NCI-H345 treated with DMSO at 0.1 percent for 48 hours (cell line): ENCODE results near the gene CTPS2.
"Not testable (repeated sequence)": the region's sequence is repeated elsewhere in the genome, so short reads cannot be mapped to it uniquely, and the experiment has no call there.

ENCODE experiments used
- DNase-seq: peaks from one replicate; lab custom pipeline; 2025; ENCODE audit not compliant: unreplicated experiment; lab: John Stamatoyannopoulos, UW

The CTPS2 gene, protein sequence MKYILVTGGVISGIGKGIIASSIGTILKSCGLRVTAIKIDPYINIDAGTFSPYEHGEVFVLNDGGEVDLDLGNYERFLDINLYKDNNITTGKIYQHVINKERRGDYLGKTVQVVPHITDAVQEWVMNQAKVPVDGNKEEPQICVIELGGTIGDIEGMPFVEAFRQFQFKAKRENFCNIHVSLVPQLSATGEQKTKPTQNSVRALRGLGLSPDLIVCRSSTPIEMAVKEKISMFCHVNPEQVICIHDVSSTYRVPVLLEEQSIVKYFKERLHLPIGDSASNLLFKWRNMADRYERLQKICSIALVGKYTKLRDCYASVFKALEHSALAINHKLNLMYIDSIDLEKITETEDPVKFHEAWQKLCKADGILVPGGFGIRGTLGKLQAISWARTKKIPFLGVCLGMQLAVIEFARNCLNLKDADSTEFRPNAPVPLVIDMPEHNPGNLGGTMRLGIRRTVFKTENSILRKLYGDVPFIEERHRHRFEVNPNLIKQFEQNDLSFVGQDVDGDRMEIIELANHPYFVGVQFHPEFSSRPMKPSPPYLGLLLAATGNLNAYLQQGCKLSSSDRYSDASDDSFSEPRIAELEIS

DNA sequence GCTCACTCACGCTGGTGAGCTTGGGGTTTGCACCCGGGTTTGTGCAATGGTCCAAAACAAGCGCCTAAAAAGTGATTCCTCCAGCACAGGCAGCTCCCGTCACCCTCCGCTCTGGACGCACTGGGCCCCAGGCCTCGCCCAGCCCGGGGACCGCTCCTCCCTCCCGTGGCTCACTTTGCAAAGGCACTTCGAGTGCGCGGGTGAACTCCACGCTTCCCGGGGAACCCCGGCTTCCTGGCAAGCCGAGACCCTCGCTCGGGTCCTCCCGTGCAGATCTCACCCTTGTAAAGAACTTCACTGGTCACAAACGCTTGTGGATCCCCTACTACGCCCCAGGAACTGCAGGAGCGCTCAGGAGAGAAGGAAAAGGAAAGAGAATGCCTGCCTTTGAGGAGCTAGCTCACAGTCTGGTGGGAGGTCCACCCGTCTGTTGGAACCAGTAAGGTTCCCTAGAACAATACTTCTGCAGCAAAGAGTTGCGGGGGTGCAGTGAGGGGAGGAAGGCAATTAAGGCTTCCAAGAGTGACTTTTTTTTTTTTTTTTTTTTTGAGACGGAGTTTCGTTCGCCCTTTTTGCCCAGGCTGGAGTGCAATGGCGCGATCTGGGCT, at the start of gene CTPS2:
Gene CTPS2, minus strand, starts transcription at position 122 of the 608 bp plus-strand sequence. CDS start 9,767 bp downstream, outside the sequence.
- peak; percentile 12 for DNase-seq

DNA sequence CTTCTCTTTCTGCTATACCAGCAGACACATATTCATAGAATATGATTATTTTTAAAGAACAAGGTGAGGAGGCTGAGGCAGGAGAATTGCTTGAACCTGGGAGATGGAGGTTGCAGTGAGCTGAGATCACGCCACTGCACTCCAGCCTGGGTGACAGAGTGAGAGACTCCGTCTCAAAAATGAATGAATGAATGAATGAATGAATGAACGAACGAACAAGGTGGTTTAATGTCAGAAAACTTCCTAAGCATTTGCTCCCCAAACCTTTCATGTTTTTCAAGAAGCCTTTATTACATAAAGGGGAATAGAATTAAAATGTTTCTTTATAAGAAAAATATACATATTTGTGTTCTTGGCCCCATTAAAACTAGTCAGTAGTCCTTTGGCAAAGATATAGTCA, 49.0 kb upstream of the CTPS2 start:
- DNase-seq = not testable (repeated sequence)

DNA sequence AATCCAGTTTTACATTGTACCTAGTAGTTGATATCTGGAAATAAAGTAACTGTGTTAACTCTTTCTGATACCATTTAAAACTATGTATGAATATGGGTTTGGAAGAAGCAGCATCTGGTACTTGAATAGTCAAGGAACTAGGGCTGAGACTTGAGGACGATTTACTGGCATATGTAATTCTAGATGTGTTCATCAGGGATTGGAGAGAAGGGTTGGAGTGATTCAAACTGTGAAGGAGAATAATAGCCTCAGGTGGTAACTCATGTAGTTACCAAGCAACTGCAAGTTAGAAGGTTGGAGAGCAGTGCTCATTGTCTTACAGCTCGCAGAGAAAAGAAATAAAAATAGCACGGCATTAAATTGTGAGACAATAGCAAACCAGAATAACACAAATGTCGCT, 44.3 kb upstream of the CTPS2 start:
- DNase-seq = peak; percentile 77

DNA sequence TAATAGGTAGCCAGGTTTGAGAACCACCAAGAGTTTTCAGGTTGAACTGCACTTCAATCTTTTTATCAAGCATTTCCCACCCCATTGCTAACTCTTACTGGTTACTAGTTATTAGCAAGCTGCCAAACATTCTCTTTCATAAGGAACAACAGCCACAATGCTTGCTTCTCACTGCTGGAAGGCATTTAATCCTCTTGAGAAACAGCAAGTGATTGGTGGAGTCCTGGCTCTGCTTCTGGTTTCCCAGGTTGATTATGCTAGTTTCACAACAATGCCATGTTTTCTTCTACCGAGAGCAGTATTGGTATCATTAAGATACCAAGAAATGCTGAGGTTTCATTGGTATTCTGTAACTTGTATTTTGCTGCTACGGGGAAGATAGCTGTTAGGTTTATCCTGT, 41.5 kb upstream of the CTPS2 start:
- no peak for DNase-seq

DNA sequence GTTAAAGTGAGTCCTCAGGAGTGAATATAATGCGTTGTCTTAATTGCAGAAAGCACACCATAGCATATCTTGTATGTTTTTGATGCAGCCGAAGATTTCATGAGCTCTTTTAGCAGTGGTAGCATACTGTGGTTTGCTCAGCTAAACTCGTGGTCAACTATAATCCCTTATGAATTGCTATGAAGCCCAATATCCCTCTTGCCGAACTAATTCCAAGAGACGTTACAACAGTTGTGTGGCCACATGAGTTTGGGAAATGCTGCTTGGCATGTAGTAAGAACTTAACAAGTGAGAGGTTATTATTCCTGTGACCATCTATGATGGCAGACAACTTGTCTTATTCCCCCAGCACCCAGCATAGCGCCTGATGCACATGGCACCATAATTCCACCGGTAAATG, 37.7 kb upstream of the CTPS2 start:
- DNase-seq = no peak

DNA sequence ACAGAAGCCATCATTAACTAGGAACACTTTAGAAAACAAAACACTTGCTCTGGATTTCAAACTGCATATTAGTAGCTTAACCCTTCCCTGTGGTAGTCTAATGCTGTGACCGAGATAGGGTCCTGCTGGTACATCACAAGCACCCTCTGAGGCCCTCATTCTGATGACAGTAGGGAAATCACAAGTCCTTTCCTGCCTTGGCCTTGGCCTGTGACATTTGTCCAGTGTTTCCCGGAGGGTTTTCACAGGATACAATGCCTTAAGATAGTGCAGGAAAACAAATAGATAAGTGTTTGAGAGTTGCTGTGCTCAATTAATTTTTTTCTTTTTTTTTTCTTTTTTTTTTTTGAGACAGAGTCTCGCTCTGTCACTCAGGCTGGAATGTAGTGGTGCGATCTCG, 36.0 kb upstream of the CTPS2 start:
- DNase-seq = no peak

DNA sequence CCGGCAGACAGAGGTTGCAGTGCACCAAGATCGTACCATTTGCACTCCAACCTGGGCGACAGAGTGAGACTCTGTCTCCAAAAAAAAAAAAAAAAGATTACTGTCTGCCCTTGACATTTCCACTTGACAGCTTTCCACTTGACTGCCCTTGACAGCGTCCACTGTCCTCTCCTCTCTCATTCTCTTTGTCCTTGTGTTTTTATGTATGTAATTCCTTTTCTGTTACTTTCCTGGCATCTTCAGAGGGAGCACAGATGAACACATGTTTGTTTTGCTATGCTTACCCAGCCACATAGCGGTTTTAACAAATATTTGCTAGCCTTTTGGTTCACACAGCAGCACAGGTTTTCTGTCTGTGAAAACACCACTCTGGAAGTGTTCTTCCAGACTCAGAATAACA, 33.2 kb upstream of the CTPS2 start:
- no peak for DNase-seq

DNA sequence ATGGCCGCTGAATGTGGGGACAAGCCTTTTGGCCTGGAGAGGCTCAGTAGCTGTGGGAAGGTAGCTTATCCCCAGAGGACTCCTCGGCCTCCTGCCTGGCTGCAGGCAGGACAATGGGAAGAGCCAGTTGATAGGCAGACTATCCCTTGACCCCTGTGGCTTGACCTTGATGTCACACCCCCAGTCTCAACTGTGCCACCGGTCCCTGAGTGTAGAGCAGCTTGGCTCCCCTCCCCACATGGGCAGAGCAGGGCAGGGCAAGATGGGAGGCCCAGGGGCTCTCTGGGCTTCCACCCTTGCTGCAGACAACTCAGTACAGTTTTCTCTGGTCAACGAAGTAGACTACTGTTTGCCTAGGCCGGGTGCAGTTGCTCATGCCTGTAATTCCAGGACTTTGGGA, 32.6 kb upstream of the CTPS2 start:
- DNase-seq = no peak

DNA sequence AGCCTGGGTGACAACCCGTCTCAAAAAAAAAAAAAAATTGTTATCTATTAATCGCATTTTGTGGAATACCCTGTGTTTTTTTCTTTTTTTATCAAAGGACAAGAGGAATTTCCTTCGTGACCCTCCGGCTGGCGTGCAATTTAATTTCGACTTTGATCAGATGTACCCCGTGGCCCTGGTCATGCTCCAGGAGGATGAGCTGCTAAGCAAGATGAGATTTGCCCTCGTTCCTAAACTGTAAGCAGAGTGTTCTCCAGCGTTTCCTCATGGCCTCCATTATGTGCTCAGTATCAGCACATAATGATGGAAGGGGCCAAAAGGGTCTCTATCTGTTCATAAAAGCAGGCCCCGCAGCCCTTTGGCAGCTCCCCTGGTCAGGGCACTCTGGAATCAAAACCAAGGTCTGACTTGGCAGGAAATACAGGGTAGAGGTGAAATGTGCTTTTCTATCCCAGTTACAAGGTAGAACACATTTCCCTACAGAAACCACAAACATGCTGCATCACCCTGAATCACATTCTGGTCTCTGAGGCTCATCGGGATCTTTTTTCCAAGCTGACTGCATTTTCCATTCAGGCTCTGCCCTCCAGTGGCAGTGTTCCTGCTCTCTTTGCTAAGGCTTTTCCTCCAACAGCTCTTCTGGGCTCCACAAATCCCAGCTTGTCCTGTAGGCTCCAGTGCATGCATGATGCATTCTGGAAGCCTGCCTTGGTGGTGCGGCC, 31.3 kb upstream of the CTPS2 start:
- DNase-seq = no peak

DNA sequence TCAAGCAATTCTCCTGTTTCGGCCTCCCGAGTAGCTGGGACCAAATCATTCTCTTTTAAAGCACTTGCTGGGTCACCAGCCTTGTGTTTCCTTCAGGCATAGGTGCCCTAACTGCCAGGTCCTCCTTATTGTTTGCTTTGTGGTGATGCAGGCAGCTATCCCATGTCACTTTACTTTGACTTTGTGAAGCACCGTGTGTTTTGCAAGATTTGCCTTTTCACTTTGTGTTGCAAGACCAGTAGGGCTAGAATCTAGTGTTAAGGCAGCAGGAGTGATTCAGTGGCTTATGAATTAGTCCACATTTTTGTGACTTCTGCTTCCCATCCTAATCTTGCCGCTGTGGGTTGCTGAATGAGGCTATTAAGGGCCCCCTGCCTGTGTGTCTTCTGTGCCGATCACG, 27.1 kb upstream of the CTPS2 start:
- no peak for DNase-seq

DNA sequence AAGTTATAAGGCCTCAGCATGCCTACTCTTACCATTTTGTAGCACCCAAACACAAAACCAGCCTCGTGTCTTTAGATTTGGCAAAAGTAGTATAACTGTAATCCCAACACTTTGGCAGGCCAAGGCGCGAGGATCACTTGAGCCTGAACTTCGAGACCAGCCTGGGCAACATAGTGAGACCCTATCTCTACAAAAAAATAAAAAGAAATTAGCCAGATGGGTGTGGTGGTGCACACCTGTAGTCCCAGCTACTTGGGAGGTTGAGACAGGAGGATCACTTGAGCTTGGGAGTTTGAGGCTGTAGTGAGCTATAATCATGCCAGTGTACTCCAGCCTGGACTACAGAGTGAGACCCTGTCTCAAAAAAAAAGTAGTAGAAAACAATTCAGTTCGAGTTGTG, 24.6 kb upstream of the CTPS2 start:
- no peak for DNase-seq

DNA sequence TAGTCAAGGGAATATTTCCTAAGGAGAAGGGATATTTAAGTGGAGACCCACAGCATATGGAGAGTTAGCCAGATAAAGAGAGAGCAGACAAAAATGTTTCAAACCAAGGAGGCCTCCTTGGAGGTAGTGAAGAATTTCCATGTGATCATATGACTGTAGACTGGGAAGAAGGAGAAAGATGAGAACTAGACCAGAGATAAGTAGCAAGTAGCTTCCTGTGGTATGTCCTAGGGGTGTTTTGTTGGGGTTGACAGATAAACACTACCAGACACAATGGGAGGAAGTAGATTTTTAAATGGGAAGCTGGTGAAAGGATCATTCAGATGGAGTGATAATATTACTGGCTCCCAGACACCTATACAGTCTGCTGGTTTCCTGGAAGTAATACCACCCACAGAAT, 20.5 kb upstream of the CTPS2 start:
- DNase-seq = no peak

DNA sequence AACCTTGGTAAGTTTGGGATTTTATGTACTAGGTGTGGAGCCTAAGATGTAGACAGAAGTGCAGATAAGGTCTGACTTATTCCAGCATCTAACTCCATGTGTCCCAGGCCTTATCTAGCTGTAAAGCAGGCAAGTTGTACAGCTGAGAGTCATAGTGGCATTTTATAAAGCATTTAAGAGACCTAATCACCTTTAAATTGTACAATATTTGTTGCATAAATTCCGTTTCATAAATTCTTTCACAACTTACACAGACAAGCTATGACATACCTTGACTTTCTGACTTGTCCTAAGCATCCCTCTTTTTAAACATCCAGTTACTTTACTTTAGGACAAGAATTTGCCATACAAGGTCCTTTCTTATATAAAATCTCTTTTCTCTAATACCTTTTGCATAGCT, 18.0 kb upstream of the CTPS2 start:
- DNase-seq = no peak

DNA sequence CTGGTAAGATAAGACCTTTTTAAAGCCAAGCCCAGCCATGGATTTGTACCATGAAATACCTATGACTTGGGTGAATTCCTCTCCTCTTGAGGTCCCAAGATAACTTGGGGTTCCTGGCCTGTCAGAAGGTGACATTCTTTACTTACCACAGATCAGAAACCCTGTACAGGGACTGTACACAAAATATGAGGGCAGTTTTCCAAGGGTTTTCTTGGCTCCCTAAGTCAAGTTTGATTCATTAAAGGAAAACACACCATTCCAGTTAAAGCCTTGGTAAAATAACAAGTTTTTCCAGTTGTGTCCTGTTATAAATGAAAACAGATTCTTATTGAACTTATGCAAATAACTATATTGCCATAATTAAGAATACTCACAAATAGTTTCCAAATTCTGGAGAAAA, 15.2 kb upstream of the CTPS2 start:
- no peak for DNase-seq

DNA sequence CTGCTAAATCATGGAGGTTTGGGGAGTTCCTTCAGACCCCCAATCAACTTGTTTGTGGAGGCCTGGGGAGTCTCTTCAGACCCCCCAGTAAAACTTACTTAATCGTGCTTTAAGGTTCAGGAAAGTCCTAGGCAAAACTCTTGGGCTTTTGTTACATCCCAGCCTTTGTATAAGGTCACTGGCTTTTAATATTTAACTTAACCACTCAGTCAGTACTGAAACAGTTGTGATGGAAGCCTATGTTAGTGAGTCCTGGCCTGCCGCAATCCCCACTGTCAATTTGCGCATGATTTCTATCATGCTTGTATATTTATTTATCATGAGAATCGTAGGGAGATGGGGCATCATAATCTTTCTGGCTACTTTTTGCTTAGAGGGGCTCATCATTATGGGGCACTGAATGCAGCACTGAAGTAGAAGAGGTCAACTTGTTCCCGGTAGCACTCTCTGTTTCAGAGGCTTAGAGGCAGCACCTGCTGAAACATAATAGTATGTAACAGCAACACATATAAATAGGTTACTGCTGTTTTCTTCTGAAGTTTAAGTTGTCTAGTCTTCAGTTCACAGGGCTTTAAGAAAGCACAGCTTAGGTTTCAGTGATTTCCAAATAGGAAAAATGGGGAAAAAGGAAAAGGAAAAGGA, 14.0 kb upstream of the CTPS2 start:
- DNase-seq = not testable (repeated sequence)

DNA sequence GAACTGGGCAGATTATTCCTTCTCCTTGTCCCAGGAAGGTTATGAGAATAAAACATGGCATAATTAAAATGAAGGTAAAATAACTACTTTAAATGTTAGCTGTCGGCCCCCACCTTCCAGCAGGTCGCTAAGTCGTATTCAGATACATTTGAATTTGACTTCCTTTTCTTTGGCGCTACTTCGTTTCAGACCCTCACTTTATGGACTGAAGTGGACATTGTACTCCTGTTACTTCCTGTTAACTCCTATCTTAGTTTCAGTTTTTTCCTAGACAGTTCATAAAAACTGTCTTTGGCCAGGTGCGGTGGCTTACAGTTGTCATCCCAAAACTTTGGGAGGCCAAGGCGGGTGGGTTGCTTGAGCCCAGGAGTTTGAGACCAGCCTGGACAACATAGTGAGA, 12.6 kb upstream of the CTPS2 start:
- DNase-seq = no peak

DNA sequence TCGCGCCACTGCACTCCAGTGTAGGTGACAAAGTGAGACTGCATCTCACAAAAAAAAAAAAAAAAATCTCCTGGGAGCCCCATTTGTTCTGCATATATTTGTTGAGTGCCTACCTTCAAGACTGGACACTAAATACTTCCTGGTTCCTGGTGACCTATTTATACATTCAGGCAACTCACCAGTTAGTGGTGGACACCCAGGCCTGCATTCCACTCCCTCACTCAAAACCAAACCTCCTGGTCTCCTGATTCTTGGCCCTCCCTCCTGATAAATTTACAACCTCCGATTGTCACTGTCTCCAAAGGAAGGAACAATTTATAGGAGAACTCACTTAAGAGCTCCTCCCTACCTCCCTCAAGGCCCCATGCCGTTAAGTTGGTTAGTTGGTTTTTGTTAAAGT, 10.0 kb upstream of the CTPS2 start:
- DNase-seq = no peak

DNA sequence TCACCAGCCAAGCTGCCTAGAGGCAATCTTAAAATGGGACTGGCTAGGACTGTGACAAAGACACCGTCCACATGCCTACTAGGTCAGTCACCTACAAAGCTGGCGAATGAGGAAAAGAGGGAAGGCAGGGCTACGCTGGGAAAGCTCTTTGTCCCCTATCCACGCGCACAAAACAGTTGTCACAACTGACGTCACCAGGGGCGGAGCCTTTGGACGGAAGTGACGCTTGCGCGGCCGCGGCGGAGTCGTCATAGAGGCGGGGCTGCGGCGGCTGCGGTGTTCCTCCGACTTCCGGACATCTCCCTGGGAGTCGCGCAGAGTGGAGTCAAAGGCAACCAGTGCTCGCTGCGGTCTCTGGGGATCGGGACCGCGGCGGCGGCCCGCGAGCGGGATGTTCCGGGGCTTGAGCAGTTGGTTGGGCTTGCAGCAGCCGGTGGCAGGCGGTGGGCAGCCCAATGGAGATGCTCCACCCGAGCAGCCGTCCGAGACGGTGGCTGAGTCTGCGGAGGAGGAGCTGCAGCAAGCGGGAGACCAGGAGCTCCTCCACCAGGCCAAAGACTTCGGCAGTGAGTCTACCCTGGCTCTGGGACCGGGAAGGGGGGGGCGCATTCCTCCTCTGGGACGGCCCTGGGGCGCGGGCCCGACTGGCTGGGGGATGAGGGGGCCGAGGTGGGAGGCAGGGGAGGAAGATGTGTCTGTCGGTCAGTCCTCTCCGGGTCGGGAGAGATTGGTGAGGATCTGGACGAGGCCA, 7.0 kb upstream of the CTPS2 start, which contains the start of gene SYAP1:
Gene SYAP1, plus strand, starts transcription at position 279 of the 751 bp plus-strand sequence. Its CDS starts 113 bp downstream, at position 392.
- peak; percentile 86 for DNase-seq

DNA sequence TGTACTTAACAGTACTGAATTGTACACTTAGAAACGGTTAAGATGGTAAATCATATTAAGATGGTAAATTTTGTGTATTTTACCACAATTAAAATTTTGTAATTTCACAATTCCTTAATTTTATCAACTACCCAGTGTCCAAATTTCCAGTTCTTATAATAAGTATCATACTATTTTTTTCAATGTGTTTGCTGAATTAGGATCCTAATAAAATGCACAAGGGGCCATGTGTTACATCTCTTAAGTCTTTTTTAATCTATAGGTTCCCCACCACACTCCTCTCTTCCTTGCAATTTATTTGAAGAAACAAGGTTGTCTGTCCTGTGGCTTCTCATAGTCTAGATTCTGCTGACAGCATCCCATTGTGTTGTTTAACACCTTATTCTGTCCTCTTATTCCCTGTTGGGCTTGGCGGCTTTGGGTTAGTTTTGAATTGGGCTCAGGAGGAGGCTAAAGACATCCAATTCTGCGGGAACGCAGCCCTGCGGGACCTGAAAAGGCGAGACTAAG, 6.4 kb upstream of the CTPS2 start:
- DNase-seq = no peak

DNA sequence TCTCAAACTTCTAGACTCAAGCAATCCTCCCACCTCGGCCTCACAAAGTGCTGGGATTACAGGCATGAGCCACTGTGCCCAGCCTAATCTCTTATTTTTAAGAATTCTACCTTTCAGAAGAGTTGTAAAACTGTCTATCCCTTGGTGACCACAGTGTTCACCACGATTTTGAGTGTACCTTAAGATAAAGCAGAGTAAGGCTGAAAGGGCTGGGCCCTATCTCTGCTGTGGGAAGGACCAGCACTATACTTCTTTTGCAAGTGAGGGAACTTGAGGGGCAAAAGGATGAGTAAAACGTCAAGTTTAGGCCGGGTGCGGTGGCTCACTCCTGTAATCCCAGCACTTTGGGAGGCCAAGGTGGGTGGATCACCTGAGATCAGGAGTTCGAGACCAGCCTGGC, 4.0 kb upstream of the CTPS2 start:
- DNase-seq = not testable (repeated sequence)
